OCI-LY7 (cell line): ENCODE results near the gene BZW2.
"Not testable (repeated sequence)": the region's sequence is repeated elsewhere in the genome, so short reads cannot be mapped to it uniquely, and the experiment has no call there.

Experiments used
- EZH2phosphoT487 ChIP-seq: fragments of 200-600 bp; sonication (generic); IDR thresholded peaks from 2 replicates; pipeline ENCODE4 v1.6.1; 2018; ENCODE audit warnings: low read depth, borderline replicate concordance, mild to moderate bottlenecking, mixed run types, antibody characterized with exemption, low read length, moderate library complexity, mixed read lengths
- TF ChIP-seq, protein P1 (sequence below): fragments of 200-600 bp; sonication (generic); conservative IDR thresholded peaks from 2 replicates; pipeline ENCODE4 v1.5.1; 2014; ENCODE audit warnings: mild to moderate bottlenecking, antibody characterized with exemption, low read length, moderate library complexity, mixed read lengths

DNA sequence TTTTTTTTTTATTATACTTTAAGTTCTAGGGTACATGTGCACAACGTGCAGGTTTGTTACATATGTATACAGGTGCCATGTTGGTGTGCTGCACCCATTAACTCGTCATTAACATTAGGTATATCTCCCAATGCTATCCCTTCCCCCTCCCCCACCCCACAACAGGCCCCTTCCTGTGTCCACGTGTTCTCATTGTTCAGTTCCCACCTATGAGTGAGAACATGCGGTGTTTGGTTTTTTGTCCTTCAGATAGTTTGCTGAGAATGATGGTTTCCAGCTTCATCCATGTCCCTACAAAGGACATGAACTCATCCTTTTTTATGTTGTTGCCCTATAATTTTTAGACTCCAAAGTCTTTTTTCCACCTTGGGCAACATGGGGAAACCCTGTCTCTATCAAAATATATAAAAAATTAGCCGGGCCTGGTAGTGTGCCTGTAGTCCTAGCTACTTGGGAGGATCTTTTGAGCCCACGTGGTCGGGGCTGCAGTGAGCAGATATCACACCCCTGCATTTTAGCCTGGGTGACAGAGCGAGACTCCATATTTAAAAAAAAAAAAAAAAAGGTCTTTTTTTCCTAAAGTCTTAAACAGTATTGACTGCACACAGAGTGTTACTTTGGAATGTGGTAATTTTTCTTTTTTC lies 14.0 kb downstream of the BZW2 start:
- TF ChIP-seq, protein P1, sequence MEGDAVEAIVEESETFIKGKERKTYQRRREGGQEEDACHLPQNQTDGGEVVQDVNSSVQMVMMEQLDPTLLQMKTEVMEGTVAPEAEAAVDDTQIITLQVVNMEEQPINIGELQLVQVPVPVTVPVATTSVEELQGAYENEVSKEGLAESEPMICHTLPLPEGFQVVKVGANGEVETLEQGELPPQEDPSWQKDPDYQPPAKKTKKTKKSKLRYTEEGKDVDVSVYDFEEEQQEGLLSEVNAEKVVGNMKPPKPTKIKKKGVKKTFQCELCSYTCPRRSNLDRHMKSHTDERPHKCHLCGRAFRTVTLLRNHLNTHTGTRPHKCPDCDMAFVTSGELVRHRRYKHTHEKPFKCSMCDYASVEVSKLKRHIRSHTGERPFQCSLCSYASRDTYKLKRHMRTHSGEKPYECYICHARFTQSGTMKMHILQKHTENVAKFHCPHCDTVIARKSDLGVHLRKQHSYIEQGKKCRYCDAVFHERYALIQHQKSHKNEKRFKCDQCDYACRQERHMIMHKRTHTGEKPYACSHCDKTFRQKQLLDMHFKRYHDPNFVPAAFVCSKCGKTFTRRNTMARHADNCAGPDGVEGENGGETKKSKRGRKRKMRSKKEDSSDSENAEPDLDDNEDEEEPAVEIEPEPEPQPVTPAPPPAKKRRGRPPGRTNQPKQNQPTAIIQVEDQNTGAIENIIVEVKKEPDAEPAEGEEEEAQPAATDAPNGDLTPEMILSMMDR, result not testable (repeated sequence)
- not testable (repeated sequence) for TF ChIP-seq EZH2phosphoT487
